Measurements from ENCODE around the gene NTHL1. TPM values are rescaled to one million over a fixed set of nuclear protein-coding genes. Genes with fewer than 3 reads are reported as not detected.

NTHL1 gene
- total RNA-seq, 1 experiment from 2014 or later, result 52.0 TPM

GRCh38 chr16:2028146-2028545 lies 19.5 kb downstream of the NTHL1 start:
- DNase-seq, result no peak
- Histone ChIP-seq H2AK5ac (ENCODE audit: insufficient read length, low read length) (no peak overlapping the region), H3K27me3 (ENCODE audit: insufficient read depth, low read length) (peaks cover 7% of the 10 kb centered on the region; the same call in 1 of the 2 replicates), H4K5ac (ENCODE audit: insufficient read length, low read depth, low read length) (no peak overlapping the region), H2BK12ac (ENCODE audit: insufficient read length, low read depth, low read length) (no peak overlapping the region), H4K91ac (ENCODE audit: insufficient read length, low read depth, low read length) (no peak overlapping the region), H2BK15ac (ENCODE audit: low read depth, low read length) (no peak overlapping the region), H3K18ac (ENCODE audit: insufficient read length, low read depth, low read length) (no peak overlapping the region), H3K23ac (ENCODE audit: insufficient read length, low read depth, low read length) (no peak overlapping the region), H4K20me1 (ENCODE audit: control insufficient read depth, insufficient read depth, insufficient read length) (no peaks in the 10 kb centered on the region), H3K9me3 (ENCODE audit: control insufficient read depth, low read depth, low read length) (no peaks in the 10 kb centered on the region), H2BK5ac (ENCODE audit: insufficient read length, low read length) (no peak overlapping the region), H3K4me2 (ENCODE audit: insufficient read depth, insufficient read length, low read length) (no peak overlapping the region), H4K8ac (replicated peaks; ENCODE audit: insufficient read length, low read depth, low read length) (no peak overlapping the region), H2BK20ac (ENCODE audit: low read depth, low read length, poor library complexity, severe bottlenecking) (no peak overlapping the region), H3K9ac (ENCODE audit: extremely low read depth, insufficient read length, low read length) (no peak overlapping the region), H3K27ac (ENCODE audit: insufficient read length, low read depth, low read length) (no peak overlapping the region), H3K56ac (ENCODE audit: insufficient read length, low read depth, low read length) (no peak overlapping the region), H2AFZ (ENCODE audit: low read length) (no peak overlapping the region), H3K23me2 (ENCODE audit: insufficient read length, low read depth, low read length, poor library complexity, severe bottlenecking) (peaks cover 3% of the 10 kb centered on the region), H3K4me1 (ENCODE audit: insufficient read depth, low read length) (no peaks in the 10 kb centered on the region; the same call in 1 of the 2 replicates), H3K79me2 (ENCODE audit: insufficient read depth, low read length) (no peaks in the 10 kb centered on the region), H3K79me1 (ENCODE audit: insufficient read depth, low read depth, low read length, poor library complexity, severe bottlenecking) (no peaks in the 10 kb centered on the region), H3K4ac (ENCODE audit: low read depth, low read length) (no peak overlapping the region), H2BK120ac (ENCODE audit: low read depth, low read length, poor library complexity, severe bottlenecking) (no peak overlapping the region), H3K14ac (ENCODE audit: insufficient read depth, low read length) (no peak overlapping the region), H3T11ph (ENCODE audit: low read length) (no peak overlapping the region)
- H3K27me3 Mint-ChIP-seq (ENCODE audit: low read depth), result peaks cover 32% of the 10 kb centered on the region
- H3K36me3 Mint-ChIP-seq (ENCODE audit: insufficient read depth in 1 of 3, low read depth in 3 of 3), result no peaks in the 10 kb centered on the region
- WGBS (ENCODE audit: extremely low coverage, insufficient read length, low lambda C conversion rate), result no CpG with 5 or more reads among the region's 3 CpGs
- no peaks in the 10 kb centered on the region; a peak in 1 of 5 replicates for H3K9me3 Mint-ChIP-seq
- no peak for TF ChIP-seq CTCF (conservative IDR thresholded peaks at IDR 0.05)
- peaks cover 10 to 13% of the 10 kb centered on the region in 2 experiments for H3K4me1 Mint-ChIP-seq
- H3K27ac Mint-ChIP-seq, result no peak overlapping the region
- H3K4me3 Mint-ChIP-seq, result peak overlapping the region in 1 of 2 experiments; percentile 84; a peak in 3 of 5 replicates
